DMS114 treated with DMSO at 0.1 percent for 48 hours (cell line): Measurements from ENCODE around the gene UNC5C.

Source experiments
- DNase-seq: peaks from one replicate; lab custom pipeline; 2025; ENCODE audit not compliant: unreplicated experiment; lab: John Stamatoyannopoulos, UW

The UNC5C gene

DNA sequence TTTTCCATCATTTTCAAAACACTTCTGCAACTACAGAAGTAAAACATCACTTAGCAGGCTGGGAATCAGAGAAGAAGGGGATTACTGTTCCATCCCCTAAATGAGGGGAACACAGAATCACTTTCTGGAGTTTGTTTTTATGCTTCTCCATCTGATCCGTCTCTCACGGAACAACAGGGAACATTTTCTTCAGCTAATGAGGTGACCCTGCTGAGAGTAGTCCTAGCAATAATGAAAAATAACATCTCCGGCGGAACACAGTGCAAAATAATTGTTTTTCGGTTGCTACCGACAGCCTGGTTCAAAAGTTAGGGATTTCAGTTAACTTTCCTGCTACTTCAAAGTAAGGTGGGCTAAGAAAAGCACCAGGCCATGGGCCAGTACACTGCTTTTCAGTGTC, 322.9 kb downstream of the UNC5C start:
- no peak for DNase-seq

DNA sequence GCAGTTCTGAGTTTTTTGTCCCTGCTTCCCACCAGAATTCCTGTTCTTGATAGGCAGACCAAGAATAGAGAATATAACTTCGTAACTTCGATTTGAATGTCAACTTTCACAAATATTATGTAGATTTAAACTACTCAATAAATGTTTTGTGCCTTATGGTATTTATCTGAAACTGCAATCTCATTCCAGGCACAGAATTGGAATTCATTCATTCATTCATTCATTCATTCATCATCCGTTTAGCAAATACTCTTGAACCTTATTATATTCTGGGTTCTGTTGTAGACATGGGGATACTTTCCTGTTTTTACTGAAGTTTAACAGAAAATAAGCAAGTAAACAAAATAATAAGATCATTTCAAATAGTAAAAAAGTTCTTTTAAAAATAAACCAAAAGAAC, 324.4 kb downstream of the UNC5C start:
- DNase-seq: no peak

GRCh38 chr4:95220205-95221175, 328.3 kb downstream of the UNC5C start:
- no peak for DNase-seq

DNA sequence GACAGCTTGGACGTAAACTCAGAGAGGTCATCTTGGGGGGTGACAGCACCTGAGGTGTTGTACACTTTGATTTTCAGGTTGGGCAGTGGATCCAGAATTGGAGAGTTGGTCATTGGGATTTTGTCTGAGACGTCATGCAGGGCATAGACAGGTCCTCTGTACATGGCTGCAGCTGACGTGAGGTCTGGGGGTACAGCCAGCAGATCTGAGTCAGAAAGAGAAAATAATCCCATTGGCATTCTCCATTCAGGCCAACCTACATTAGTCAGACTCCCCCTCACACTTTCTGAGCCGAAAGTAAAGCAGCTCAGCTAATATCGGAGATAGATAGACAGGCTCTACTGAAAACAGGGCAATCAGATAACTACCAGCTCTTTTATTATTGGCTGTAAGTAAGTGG, 329.7 kb downstream of the UNC5C start:
- DNase-seq: no peak

GRCh38 chr4:95217197-95217596, 331.6 kb downstream of the UNC5C start:
- DNase-seq: no peak

DNA sequence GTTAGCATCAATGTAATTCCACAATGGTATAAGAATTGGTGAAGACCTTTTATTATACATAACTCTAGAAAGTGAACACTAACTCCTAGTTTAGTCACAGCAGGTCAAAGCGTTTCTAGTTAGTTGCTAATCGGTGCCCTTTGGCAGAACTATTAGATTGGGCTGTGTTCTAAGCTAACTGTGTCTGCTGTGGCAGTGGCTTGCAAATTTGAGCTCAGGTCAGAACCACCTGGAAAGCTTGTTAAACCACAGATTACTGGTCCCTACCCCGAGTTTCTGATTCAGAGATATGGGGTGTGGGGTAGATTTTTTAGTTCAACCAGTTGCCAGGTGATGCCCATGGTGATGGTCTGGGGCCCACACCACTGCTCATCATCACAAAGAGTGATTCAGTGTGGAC, 332.1 kb downstream of the UNC5C start:
- no peak for DNase-seq

GRCh38 chr4:95215991-95216605, 332.7 kb downstream of the UNC5C start:
- no peak for DNase-seq

DNA sequence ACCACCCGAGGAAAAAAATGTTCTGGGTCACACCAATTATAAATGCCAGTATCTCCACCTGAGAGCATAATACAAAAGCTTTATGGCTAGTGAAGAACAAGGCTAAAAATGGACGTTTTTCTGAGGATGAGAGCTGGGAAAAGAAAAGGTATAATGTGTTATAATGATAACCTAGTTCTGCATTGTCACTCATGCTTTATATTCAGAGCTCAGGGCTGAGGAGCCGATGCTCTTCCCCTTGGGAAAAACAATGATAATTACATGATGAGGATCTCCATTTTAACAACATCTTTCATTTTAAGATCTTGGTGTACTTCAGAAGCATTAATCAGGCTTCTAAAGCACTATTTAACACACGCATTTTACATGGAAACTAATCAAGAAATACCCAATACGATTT, 333.7 kb downstream of the UNC5C start:
- no peak for DNase-seq

- no peak for DNase-seq
Observed at GRCh38 chr4:95214408-95214807, 334.4 kb downstream of the UNC5C start.

DNA sequence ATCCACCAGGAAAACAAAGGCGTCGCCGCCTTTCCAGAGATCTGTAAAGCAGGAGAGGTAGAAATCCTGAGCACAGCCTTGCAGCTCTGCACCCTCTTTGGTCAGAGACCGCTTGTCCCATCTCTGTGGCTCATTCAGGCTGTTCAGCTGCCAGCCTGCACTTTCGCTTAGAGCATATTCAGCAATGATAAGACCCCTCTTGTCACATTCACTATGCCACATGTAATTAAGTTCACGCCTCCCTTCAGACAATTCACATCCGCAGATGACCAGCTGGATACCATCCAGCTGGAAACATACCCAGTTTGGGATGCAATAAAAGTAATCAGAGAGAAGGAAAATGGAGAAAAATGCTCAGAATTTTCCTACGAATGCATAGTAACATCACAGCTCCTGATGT, 335.4 kb downstream of the UNC5C start:
- DNase-seq: no peak

DNA sequence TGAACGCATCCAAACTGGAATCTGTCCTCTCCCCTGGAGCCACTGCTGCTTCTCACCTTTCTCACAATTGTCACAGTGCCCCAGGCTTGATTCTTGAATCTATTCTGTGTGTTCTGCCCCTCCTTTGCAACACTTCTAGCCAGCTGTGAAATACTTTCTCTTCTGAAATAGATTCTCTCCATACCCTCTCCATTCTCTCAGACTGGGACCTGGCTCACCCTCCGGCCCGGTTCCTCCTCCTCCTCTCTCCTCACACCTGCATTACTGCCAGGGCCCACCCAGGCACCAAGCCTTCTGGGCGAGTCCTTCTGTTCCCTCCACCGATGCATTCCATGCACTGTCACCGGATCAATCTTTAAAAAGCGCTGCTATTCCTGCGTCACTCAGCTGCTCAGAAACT, 336.1 kb downstream of the UNC5C start:
- no peak for DNase-seq

DNA sequence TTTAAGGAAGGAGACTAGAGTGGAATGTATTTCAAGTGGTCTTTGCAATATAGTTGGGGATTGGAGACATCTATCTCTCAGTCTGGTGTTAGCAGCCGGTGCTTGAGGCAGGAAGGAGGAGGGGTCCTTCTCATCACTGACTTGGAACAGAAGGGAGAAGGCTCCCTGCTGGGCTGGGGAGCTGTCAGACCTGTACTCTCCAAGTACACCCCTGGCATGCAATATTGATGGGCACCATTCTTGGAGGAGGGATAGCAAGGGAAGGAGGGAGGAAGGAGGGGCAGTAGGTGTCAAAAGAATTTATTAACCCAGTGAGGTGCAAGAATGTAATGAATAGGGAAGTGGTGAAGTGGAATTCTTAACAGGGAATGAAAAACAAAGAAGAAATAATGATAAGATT, 338.8 kb downstream of the UNC5C start:
- DNase-seq: no peak

DNA sequence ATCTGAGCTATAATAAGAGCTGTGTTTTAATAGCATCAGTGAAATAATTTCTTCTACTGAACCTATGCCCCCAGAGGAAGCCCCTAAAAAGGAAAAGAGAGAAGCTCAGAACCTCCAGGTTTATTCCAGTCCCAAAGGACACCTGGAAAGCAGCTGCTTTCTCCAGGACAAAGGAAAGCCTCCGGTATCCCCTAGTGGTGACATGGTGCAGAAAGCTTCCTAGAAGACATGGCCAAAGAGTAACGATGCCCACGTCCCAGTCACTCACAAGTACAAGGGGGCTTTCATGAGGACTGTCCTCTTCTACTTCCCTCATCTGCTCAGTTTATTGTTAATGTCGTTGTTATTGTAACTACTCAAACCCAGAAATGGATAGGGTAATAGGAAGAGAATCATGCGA, 343.9 kb downstream of the UNC5C start:
- no peak for DNase-seq

DNA sequence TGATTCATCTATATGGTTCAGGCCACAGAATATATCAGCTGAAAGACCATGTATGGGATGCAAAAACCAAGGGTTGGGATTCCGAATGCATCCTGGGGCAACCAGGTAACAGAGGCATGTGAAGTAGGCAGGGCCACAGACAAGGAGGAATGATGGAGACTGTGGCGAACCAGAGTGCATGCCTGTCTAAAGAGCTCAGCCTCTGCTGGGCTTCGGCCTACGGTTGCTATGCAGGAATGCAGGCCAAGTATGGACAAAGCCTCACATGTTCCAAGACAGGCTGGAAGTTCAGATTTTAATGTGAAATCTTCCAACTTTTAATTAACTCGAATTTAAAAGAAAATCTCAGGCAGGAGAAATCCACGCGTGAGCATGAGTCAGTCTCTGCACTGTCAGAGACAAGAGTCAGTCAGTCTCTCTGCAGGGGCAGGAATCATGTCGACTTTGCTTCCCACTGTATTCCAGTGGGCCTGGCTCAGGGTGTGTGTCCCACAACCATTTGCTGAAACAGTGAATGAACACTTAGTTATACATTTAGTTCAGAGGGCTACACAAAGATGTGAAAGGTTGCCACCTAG, 344.4 kb downstream of the UNC5C start:
- no peak for DNase-seq

DNA sequence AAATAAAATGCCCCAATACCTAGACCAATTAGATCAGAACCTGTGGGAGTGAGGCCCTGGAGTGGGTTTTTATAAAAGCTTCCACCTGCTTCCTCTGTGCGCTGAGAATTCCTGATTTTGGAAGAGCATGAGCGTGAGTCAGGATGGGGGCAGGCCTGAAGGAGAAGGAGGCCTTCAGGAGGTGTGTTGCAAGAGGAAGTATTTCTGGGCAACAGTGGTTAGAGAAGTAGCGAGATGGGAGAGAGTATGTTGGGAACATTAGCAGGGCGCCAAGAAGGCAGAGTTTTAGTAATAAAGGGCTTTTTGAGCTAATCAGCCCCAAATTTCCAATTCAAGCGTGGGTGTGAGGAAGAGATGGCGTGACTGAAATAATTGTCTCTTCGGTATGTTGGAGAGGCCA, 349.8 kb downstream of the UNC5C start:
- no peak for DNase-seq

- no peak for DNase-seq
Observed at GRCh38 chr4:95197353-95197752, 351.4 kb downstream of the UNC5C start.

DNA sequence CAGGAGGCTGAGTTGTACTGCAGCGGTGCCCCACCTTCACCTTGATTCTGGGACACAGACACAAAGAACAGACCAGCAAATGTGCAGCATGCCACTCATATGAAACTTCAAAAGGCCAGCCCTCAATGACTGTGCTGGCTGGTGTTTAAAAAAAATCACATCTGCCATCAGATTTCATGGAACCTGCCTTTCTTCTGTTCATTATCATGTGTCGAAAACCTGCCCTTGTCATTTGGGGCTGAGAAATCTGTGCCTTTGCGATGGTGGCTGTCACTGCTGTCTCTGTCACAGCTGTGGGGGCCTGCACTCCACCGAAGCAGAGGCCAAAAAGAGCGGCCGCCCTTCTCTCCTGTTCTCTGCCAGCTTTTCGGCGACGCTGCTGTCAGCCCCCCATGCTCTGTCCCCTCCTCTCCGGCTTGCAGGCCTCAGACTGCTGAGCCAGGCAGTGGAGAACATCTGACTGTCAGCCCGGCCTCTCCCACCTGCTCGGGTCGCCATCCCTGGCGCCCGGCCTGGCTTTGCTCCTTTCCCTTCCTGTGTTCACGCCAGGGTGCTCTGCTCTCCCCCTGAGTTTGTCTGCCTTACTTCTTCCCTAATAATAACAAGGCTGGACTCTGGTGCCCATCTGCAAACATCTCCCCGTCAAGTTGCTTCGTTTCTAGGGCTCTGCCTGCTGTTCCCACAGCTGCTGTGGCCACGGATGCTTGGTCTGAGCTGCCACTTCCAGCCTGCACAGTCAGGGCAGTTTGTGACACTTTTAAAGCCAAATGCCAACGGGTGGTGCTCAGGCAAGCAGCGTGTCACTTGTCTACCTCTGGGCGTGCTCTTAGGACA, 355.2 kb downstream of the UNC5C start:
- DNase-seq: no peak

DNA sequence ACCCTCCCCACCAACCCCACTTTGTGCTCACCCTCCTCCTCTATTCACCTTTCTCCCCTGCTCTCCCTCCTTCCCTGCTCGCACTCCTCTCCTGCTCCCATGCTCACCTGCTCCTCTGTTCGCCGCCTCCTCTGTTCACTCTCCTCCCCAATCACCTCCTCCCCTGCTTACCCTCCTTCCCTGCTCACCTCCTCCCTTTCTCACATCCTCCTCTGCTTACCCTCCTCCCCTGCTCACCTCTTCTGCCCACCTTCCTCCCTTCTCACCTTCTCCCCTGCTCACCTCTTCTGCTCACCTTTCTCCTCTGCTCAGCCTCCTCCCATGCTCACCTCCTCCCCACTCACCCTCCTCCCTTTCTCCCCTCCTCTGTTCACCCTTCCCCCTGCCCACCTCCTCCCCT, 357.2 kb downstream of the UNC5C start:
- no peak for DNase-seq

GRCh38 chr4:95190751-95191436, 357.9 kb downstream of the UNC5C start:
- DNase-seq: no peak

- no peak for DNase-seq
Observed at GRCh38 chr4:95188701-95189370, 359.9 kb downstream of the UNC5C start.
